Trophoblast cell (in vitro differentiated cells and primary cell): ENCODE results near the gene ADAMTSL4.

Experiments used
- DNase-seq, 2 donors: peaks; one replicate each; pipeline ENCODE4 v3.0.0-alpha.2; 2016
- H2AFZ ChIP-seq: 2 replicates; pipeline ENCODE4 v1.6.1; 2013; ENCODE audit warnings: low read length, moderate library complexity, mild to moderate bottlenecking; ENCODE audit not compliant: insufficient read depth, poor library complexity
- H2AK5ac ChIP-seq: 2 replicates; pipeline ENCODE4 v1.6.1; 2013; ENCODE audit warnings: mild to moderate bottlenecking, low read length
- H2BK120ac ChIP-seq: 2 replicates; pipeline ENCODE4 v1.6.1; 2013; ENCODE audit warnings: low read length, mild to moderate bottlenecking, moderate library complexity; ENCODE audit not compliant: insufficient read depth, poor library complexity
- H2BK12ac ChIP-seq: 2 replicates; pipeline ENCODE4 v1.6.1; 2013; ENCODE audit warnings: mild to moderate bottlenecking, low read length, moderate library complexity
- H2BK5ac ChIP-seq: 2 replicates; pipeline ENCODE4 v1.6.1; 2013; ENCODE audit warnings: low read length, low read depth, moderate library complexity, mild to moderate bottlenecking; ENCODE audit not compliant: poor library complexity
- H3K14ac ChIP-seq: 2 replicates; pipeline ENCODE4 v1.6.1; 2013; ENCODE audit warnings: mild to moderate bottlenecking, low read length
- H3K18ac ChIP-seq: 2 replicates; pipeline ENCODE4 v1.6.1; 2013; ENCODE audit warnings: mild to moderate bottlenecking, low read length
- H3K23ac ChIP-seq: 2 replicates; pipeline ENCODE4 v1.6.1; 2013; ENCODE audit warnings: low read length
- H3K27ac ChIP-seq: 2 replicates; pipeline ENCODE4 v1.5.1; 2013; ENCODE audit warnings: low read depth, mild to moderate bottlenecking, inconsistent platforms, low read length, moderate library complexity
- H3K27me3 ChIP-seq: 2 replicates; pipeline ENCODE4 v1.6.1; 2013; ENCODE audit warnings: inconsistent platforms, mild to moderate bottlenecking, low read length, moderate library complexity; ENCODE audit not compliant: insufficient read depth
- H3K36me3 ChIP-seq, 2 experiments: 1 replicate in 1 of 2; 2 replicates in 1 of 2; pipeline ENCODE4 v1.6.1; 2013; ENCODE audit warnings: low read length in 2 of 2, mild to moderate bottlenecking in 2 of 2, moderate library complexity in 1 of 2; ENCODE audit not compliant: insufficient read depth in 2 of 2, control insufficient read depth in 1 of 2
- H3K4ac ChIP-seq: 2 replicates; pipeline ENCODE4 v1.6.1; 2013; ENCODE audit warnings: low read depth, mild to moderate bottlenecking, low read length, moderate library complexity
- H3K4me1 ChIP-seq, 2 experiments: 1 replicate in 1 of 2; 2 replicates in 1 of 2; pipeline ENCODE4 v1.6.1; 2013; ENCODE audit warnings: low read length in 2 of 2, mild to moderate bottlenecking in 2 of 2, moderate library complexity in 1 of 2; ENCODE audit not compliant: insufficient read depth in 2 of 2, control insufficient read depth in 1 of 2
- H3K4me2 ChIP-seq: 2 replicates; pipeline ENCODE4 v1.6.1; 2013; ENCODE audit warnings: inconsistent platforms, mild to moderate bottlenecking, low read length, moderate library complexity
- H3K4me3 ChIP-seq: 2 replicates; pipeline ENCODE4 v1.5.1; 2013; ENCODE audit warnings: mild to moderate bottlenecking, low read depth, low read length, inconsistent platforms
- H3K79me1 ChIP-seq: one replicate; pipeline ENCODE4 v1.6.1; 2013; ENCODE audit warnings: low read length
- H3K79me2 ChIP-seq: 2 replicates; pipeline ENCODE4 v1.6.1; 2013; ENCODE audit warnings: low read length, mild to moderate bottlenecking; ENCODE audit not compliant: control insufficient read depth, insufficient read depth, poor library complexity
- H3K9ac ChIP-seq: 2 replicates; pipeline ENCODE4 v1.6.1; 2013; ENCODE audit warnings: mild to moderate bottlenecking, low read length
- H3K9me3 ChIP-seq: 2 replicates; pipeline ENCODE4 v1.6.1; 2013; ENCODE audit warnings: low read depth, mild to moderate bottlenecking, control low read depth, inconsistent platforms, low read length; ENCODE audit not compliant: insufficient read depth
- H4K12ac ChIP-seq: 2 replicates; pipeline ENCODE4 v1.6.1; 2013; ENCODE audit warnings: low read depth, mild to moderate bottlenecking, low read length, moderate library complexity
- H4K8ac ChIP-seq: 2 replicates; pipeline ENCODE4 v1.6.1; 2013; ENCODE audit warnings: low read depth, mild to moderate bottlenecking, low read length, moderate library complexity
- H4K91ac ChIP-seq: one replicate; pipeline ENCODE4 v1.6.1; 2013; ENCODE audit warnings: low read depth, mild to moderate bottlenecking, low read length, moderate library complexity
- WGBS: extraction: QIAGEN DNeasy Blood & Tissue Kit; methylation state at CpG from one replicate; pipeline ENCODE4 v1.1.7; 2013; ENCODE audit warnings: missing lambda C conversion rate; ENCODE audit not compliant: insufficient read length, insufficient coverage; ENCODE audit errors: extremely low coverage; 5-methylcytosine and 5-hydroxymethylcytosine counted together

Gene ADAMTSL4

GRCh38 chr1:150529017-150529416 lies 20.2 kb upstream of the ADAMTSL4 start:
- H4K91ac ChIP-seq, result no peak overlapping the region
- no peaks in the 10 kb centered on the region for H3K9me3 ChIP-seq
- no peaks in the 10 kb centered on the region for H3K27me3 ChIP-seq
- H2BK12ac ChIP-seq, result no peak overlapping the region
- no peak overlapping the region for H3K18ac ChIP-seq
- H3K79me2 ChIP-seq, result no peaks in the 10 kb centered on the region
- peaks cover 10 to 11% of the 10 kb centered on the region in 2 experiments for H3K4me1 ChIP-seq
- H3K4me2 ChIP-seq, result no peak overlapping the region
- no peaks in the 10 kb centered on the region for H3K36me3 ChIP-seq
- no peak overlapping the region for H4K8ac ChIP-seq
- H4K12ac ChIP-seq, result no peak overlapping the region
- peaks cover 5% of the 10 kb centered on the region for H3K79me1 ChIP-seq
- peak overlapping the region; percentile 27 for H2BK120ac ChIP-seq
- no peak overlapping the region for H2BK5ac ChIP-seq
- H3K4ac ChIP-seq, result no peak overlapping the region
- no peak overlapping the region for H3K14ac ChIP-seq
- H3K9ac ChIP-seq, result no peak overlapping the region
- H2AFZ ChIP-seq, result no peak overlapping the region
- H3K27ac ChIP-seq, result no peak overlapping the region
- DNase-seq, result no peak
- H3K4me3 ChIP-seq, result no peak overlapping the region
- no peak overlapping the region for H2AK5ac ChIP-seq
- no peak overlapping the region for H3K23ac ChIP-seq
- WGBS, result no CpG with 5 or more reads among the region's 4 CpGs

- H3K4me2 ChIP-seq, result no peak overlapping the region
- no peak overlapping the region for H3K4me3 ChIP-seq
- no peak overlapping the region for H2BK120ac ChIP-seq
- H3K27ac ChIP-seq, result no peak overlapping the region
- no peak overlapping the region for H2BK12ac ChIP-seq
- H4K12ac ChIP-seq, result no peak overlapping the region
- no peak overlapping the region for H3K9ac ChIP-seq
- H2BK5ac ChIP-seq, result no peak overlapping the region
- H3K79me2 ChIP-seq, result no peaks in the 10 kb centered on the region
- no peak overlapping the region for H4K8ac ChIP-seq
- H3K4me1 ChIP-seq, result peaks cover 12 to 13% of the 10 kb centered on the region in 2 experiments
- H3K18ac ChIP-seq, result peak overlapping the region; percentile 63
- no peak overlapping the region for H3K14ac ChIP-seq
- H3K79me1 ChIP-seq, result peaks cover 5% of the 10 kb centered on the region
- H3K9me3 ChIP-seq, result no peaks in the 10 kb centered on the region
- no CpG with 5 or more reads among the region's 14 CpGs for WGBS
- no peak overlapping the region for H3K4ac ChIP-seq
- no peak for DNase-seq
- no peak overlapping the region for H3K23ac ChIP-seq
- no peak overlapping the region for H4K91ac ChIP-seq
- H3K27me3 ChIP-seq, result no peaks in the 10 kb centered on the region
- no peak overlapping the region for H2AK5ac ChIP-seq
- no peak overlapping the region for H2AFZ ChIP-seq
- H3K36me3 ChIP-seq, result no peaks in the 10 kb centered on the region
These were observed 18.6 kb upstream of the ADAMTSL4 start for GRCh38 chr1:150530491-150531159.

GRCh38 chr1:150532860-150533259 lies 16.3 kb upstream of the ADAMTSL4 start:
- H4K91ac ChIP-seq, result no peak overlapping the region
- H3K9ac ChIP-seq, result no peak overlapping the region
- H3K4me3 ChIP-seq, result no peak overlapping the region
- H3K4ac ChIP-seq, result no peak overlapping the region
- H2AK5ac ChIP-seq, result no peak overlapping the region
- no peak overlapping the region for H3K27ac ChIP-seq
- H3K4me2 ChIP-seq, result no peak overlapping the region
- H3K27me3 ChIP-seq, result no peaks in the 10 kb centered on the region
- WGBS, result no CpG with 5 or more reads among the region's 5 CpGs
- no peak overlapping the region for H2AFZ ChIP-seq
- H2BK5ac ChIP-seq, result no peak overlapping the region
- peak overlapping the region; percentile 46 for H3K14ac ChIP-seq
- H3K23ac ChIP-seq, result no peak overlapping the region
- DNase-seq, result no peak
- H3K36me3 ChIP-seq, result no peaks in the 10 kb centered on the region
- no peak overlapping the region for H2BK120ac ChIP-seq
- no peak overlapping the region for H4K12ac ChIP-seq
- H2BK12ac ChIP-seq, result no peak overlapping the region
- H3K4me1 ChIP-seq, result peaks cover 25 to 29% of the 10 kb centered on the region in 2 experiments
- H3K79me2 ChIP-seq, result peaks cover 3% of the 10 kb centered on the region
- H3K9me3 ChIP-seq, result no peaks in the 10 kb centered on the region
- H3K79me1 ChIP-seq, result peaks cover 12% of the 10 kb centered on the region
- no peak overlapping the region for H3K18ac ChIP-seq
- peak overlapping the region; percentile 31 for H4K8ac ChIP-seq

- peaks cover 3% of the 10 kb centered on the region for H3K79me2 ChIP-seq
These were observed 15.2 kb upstream of the ADAMTSL4 start for GRCh38 chr1:150534002-150534401.

More at GRCh38 chr1:150534002-150534401, 15.2 kb upstream of the ADAMTSL4 start:
- no peak overlapping the region for H4K8ac ChIP-seq
- H2BK120ac ChIP-seq, result no peak overlapping the region
- H4K12ac ChIP-seq, result no peak overlapping the region
- no peak overlapping the region for H2BK5ac ChIP-seq
- H3K4me1 ChIP-seq, result peaks cover 29 to 40% of the 10 kb centered on the region in 2 experiments
- H3K4me3 ChIP-seq, result no peak overlapping the region
- no peak overlapping the region for H2AFZ ChIP-seq
- no peaks in the 10 kb centered on the region for H3K9me3 ChIP-seq
- H2BK12ac ChIP-seq, result no peak overlapping the region
- no peak overlapping the region for H4K91ac ChIP-seq
- peaks cover 18% of the 10 kb centered on the region for H3K79me1 ChIP-seq
- H3K36me3 ChIP-seq, result no peaks in the 10 kb centered on the region
- no peaks in the 10 kb centered on the region for H3K27me3 ChIP-seq
- H3K14ac ChIP-seq, result no peak overlapping the region
- H2AK5ac ChIP-seq, result no peak overlapping the region
- H3K18ac ChIP-seq, result no peak overlapping the region
- H3K4ac ChIP-seq, result no peak overlapping the region
- no peak for DNase-seq
- no peak overlapping the region for H3K9ac ChIP-seq
- no CpG with 5 or more reads among the region's 6 CpGs for WGBS
- H3K23ac ChIP-seq, result no peak overlapping the region
- no peak overlapping the region for H3K27ac ChIP-seq
- H3K4me2 ChIP-seq, result no peak overlapping the region
